ENCODE results near the gene KHDC1. TPM values are rescaled to one million over a fixed set of nuclear protein-coding genes. Genes with fewer than 3 reads are reported as not detected.

Gene KHDC1
- total RNA-seq, 4 donors from 2014 or later: 1.3 to 2.5 (median 1.8) TPM; not detected in 1

GRCh38 chr6:73225396-73225795, 37.6 kb downstream of the KHDC1 start, which contains the start of gene KHDC1L:
Gene KHDC1L (minus strand): TSS chr6:73225496. CDS start chr6:73225408, 88 bp downstream.
- TF ChIP-seq EP300 (IDR thresholded peaks at IDR 0.05): no peak
- no peak for TF ChIP-seq POLR2AphosphoS5 (IDR thresholded peaks at IDR 0.05)
- no peak for TF ChIP-seq POLR2A (IDR thresholded peaks at IDR 0.05; ENCODE audit: low read depth)
- TF ChIP-seq CTCF (IDR thresholded peaks at IDR 0.05): no peak
- DNase-seq (ENCODE audit: extremely low spot score): no peak
- Histone ChIP-seq H3K36me3 (no peaks in the 10 kb centered on the region), H3K4me1 (no peaks in the 10 kb centered on the region), H3K27me3 (no peaks in the 10 kb centered on the region), H3K4me3 (no peak within 1 kb of the TSS), H3K27ac (replicated peaks in 1 of 4) (no peak within 1 kb of the TSS), H3K9me3 (no peaks in the 10 kb centered on the region)
- intact Hi-C loops (cut with DNase I): no loop called here
- WGBS: 93% methylated on average over 4 of the region's 4 CpGs

- Histone ChIP-seq H3K27me3 (no peaks in the 10 kb centered on the region), H3K4me1 (no peaks in the 10 kb centered on the region), H3K4me3 (no peak overlapping the region), H3K9me3 (no peaks in the 10 kb centered on the region), H3K27ac (replicated peaks in 1 of 4) (no peak overlapping the region), H3K36me3 (no peaks in the 10 kb centered on the region)
- DNase-seq (ENCODE audit: extremely low spot score): no peak
- 93% methylated on average over 2 of the region's 2 CpGs for WGBS
- intact Hi-C loops (cut with DNase I): no loop called here
- TF ChIP-seq EP300 (IDR thresholded peaks at IDR 0.05): no peak
- TF ChIP-seq POLR2AphosphoS5 (IDR thresholded peaks at IDR 0.05): no peak
- TF ChIP-seq CTCF (IDR thresholded peaks at IDR 0.05): no peak
- TF ChIP-seq POLR2A (IDR thresholded peaks at IDR 0.05; ENCODE audit: low read depth): no peak
Measured at GRCh38 chr6:73216859-73217258, 46.1 kb downstream of the KHDC1 start.

- DNase-seq (ENCODE audit: extremely low spot score): no peak
- H3K9me3 ChIP-seq: no peaks in the 10 kb centered on the region
- H3K4me3 ChIP-seq: no peak overlapping the region
- H3K36me3 ChIP-seq: no peaks in the 10 kb centered on the region
- intact Hi-C loops (cut with DNase I): no loop called here
- H3K27me3 ChIP-seq: no peaks in the 10 kb centered on the region
- no peak overlapping the region for H3K27ac ChIP-seq (replicated peaks in 1 of 4)
- TF ChIP-seq POLR2AphosphoS5 (IDR thresholded peaks at IDR 0.05) (no peak), EP300 (IDR thresholded peaks at IDR 0.05) (no peak), POLR2A (IDR thresholded peaks at IDR 0.05; ENCODE audit: low read depth) (no peak), CTCF (IDR thresholded peaks at IDR 0.05) (no peak)
- H3K4me1 ChIP-seq: no peaks in the 10 kb centered on the region
- WGBS: 84% methylated on average over 6 of the region's 9 CpGs
Measured at GRCh38 chr6:73209117-73209516, 53.9 kb downstream of the KHDC1 start.

- H3K9me3 ChIP-seq: no peaks in the 10 kb centered on the region
- intact Hi-C loops (cut with DNase I): no loop called here
Measured at GRCh38 chr6:73207221-73207837, 55.7 kb downstream of the KHDC1 start.

More at GRCh38 chr6:73207221-73207837, 55.7 kb downstream of the KHDC1 start:
- DNase-seq (ENCODE audit: extremely low spot score): no peak
- H3K4me3 ChIP-seq: no peak overlapping the region
- no peak overlapping the region for H3K27ac ChIP-seq (replicated peaks in 1 of 4)
- 89% methylated on average over 3 of the region's 3 CpGs for WGBS
- H3K4me1 ChIP-seq: no peaks in the 10 kb centered on the region
- no peak for TF ChIP-seq EP300 (IDR thresholded peaks at IDR 0.05)
- no peak for TF ChIP-seq POLR2A (IDR thresholded peaks at IDR 0.05; ENCODE audit: low read depth)
- TF ChIP-seq POLR2AphosphoS5 (IDR thresholded peaks at IDR 0.05): no peak
- no peak for TF ChIP-seq CTCF (IDR thresholded peaks at IDR 0.05)
- no peaks in the 10 kb centered on the region for H3K36me3 ChIP-seq
- no peaks in the 10 kb centered on the region for H3K27me3 ChIP-seq
